ENCODE measurements around the gene ZFP91.

- no peak for TF ChIP-seq CREB1 (IDR thresholded peaks at IDR 0.05)
- TF ChIP-seq CREB1 (CRISPR knock-in tag; IDR thresholded peaks at IDR 0.05), result no peak
- no peak for TF ChIP-seq ZNF451 (CRISPR knock-in tag; IDR thresholded peaks at IDR 0.05)
- no peak for TF ChIP-seq POLR2A (IDR thresholded peaks at IDR 0.05; ENCODE audit: insufficient read depth in 1 of 2, low read depth in 2 of 2, low read length in 2 of 2)
- no peak for TF ChIP-seq MXI1 (IDR thresholded peaks at IDR 0.05; ENCODE audit: borderline replicate concordance, low read depth, low read length)
- TF ChIP-seq ELK4 (CRISPR knock-in tag; IDR thresholded peaks at IDR 0.05; ENCODE audit: borderline replicate concordance), result no peak
- no peak for TF ChIP-seq PHF8 (CRISPR knock-in tag; IDR thresholded peaks at IDR 0.05)
- no peak for TF ChIP-seq CTCF (CRISPR knock-in tag; IDR thresholded peaks at IDR 0.05)
These were observed 57.7 kb downstream of the ZFP91 start for GRCh38 chr11:58636587-58636986.
